ENCODE data around the gene GSTA4. TPM values are rescaled to one million over a fixed set of nuclear protein-coding genes. Genes with fewer than 3 reads are reported as not detected.
A peak's percentile ranks its signal among the peaks of the same experiment; 100 is the strongest.

GSTA4 gene
- total and polyA plus RNA-seq, 2 of the 13 experiments (the other 11 are each of a cell fraction or from before 2014, with no cell fraction given) = 34.1 to 53.6 TPM

- TF ChIP-seq IRF9 (CRISPR knock-in tag; IDR thresholded peaks at IDR 0.05; ENCODE audit: borderline replicate concordance) (peak; percentile 61), PHF21A (CRISPR knock-in tag; IDR thresholded peaks at IDR 0.05) (peak; percentile 90), HOXA5 (CRISPR knock-in tag; IDR thresholded peaks at IDR 0.05) (peak; percentile 88), ZNF564 (CRISPR knock-in tag; IDR thresholded peaks at IDR 0.05) (peak; percentile 21; the same call in 1 of the 2 replicates), CBX5 (CRISPR knock-in tag; IDR thresholded peaks at IDR 0.05; ENCODE audit: borderline replicate concordance) (peak; percentile 87; the same call in 1 of the 2 replicates), RBFOX2 (IDR thresholded peaks at IDR 0.05; ENCODE audit: low read depth, low read length) (peak; percentile 80), KDM4B (CRISPR knock-in tag; IDR thresholded peaks at IDR 0.05) (peak; percentile 65; the same call in 1 of the 2 replicates), XBP1 (CRISPR knock-in tag; IDR thresholded peaks at IDR 0.05) (peak; percentile 68; the same call in 1 of the 2 replicates), GLI4 (CRISPR knock-in tag; IDR thresholded peaks at IDR 0.05; ENCODE audit: borderline replicate concordance) (peak; percentile 0; the same call in 1 of the 2 replicates), MIER2 (CRISPR knock-in tag; IDR thresholded peaks at IDR 0.05) (peak; percentile 81), ZBTB25 (CRISPR knock-in tag; IDR thresholded peaks at IDR 0.05) (peak; percentile 86), ZNF850 (CRISPR knock-in tag; conservative IDR thresholded peaks at IDR 0.05) (0 out of 2 replicates have a peak, but pooled peaks have one; percentile 24), ERF (CRISPR knock-in tag; IDR thresholded peaks at IDR 0.05) (peak; percentile 56), TP53 (CRISPR knock-in tag; conservative IDR thresholded peaks at IDR 0.05) (peak; percentile 91), NCOR1 (IDR thresholded peaks at IDR 0.05; ENCODE audit: borderline replicate concordance, low read length) (peak; percentile 79)
- TF ChIP-seq, protein P1, sequence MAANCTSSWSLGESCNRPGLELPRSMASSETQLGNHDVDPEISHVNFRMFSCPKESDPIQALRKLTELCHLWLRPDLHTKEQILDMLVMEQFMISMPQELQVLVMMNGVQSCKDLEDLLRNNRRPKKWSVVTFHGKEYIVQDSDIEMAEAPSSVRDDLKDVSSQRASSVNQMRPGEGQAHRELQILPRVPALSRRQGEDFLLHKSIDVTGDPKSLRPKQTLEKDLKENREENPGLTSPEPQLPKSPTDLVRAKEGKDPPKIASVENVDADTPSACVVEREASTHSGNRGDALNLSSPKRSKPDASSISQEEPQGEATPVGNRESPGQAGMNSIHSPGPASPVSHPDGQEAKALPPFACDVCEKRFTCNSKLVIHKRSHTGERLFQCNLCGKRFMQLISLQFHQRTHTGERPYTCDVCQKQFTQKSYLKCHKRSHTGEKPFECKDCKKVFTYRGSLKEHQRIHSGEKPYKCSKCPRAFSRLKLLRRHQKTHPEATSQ (CRISPR knock-in tag; IDR thresholded peaks at IDR 0.05; ENCODE audit: borderline replicate concordance) = peak; percentile 94
- TF ChIP-seq, protein P2, sequence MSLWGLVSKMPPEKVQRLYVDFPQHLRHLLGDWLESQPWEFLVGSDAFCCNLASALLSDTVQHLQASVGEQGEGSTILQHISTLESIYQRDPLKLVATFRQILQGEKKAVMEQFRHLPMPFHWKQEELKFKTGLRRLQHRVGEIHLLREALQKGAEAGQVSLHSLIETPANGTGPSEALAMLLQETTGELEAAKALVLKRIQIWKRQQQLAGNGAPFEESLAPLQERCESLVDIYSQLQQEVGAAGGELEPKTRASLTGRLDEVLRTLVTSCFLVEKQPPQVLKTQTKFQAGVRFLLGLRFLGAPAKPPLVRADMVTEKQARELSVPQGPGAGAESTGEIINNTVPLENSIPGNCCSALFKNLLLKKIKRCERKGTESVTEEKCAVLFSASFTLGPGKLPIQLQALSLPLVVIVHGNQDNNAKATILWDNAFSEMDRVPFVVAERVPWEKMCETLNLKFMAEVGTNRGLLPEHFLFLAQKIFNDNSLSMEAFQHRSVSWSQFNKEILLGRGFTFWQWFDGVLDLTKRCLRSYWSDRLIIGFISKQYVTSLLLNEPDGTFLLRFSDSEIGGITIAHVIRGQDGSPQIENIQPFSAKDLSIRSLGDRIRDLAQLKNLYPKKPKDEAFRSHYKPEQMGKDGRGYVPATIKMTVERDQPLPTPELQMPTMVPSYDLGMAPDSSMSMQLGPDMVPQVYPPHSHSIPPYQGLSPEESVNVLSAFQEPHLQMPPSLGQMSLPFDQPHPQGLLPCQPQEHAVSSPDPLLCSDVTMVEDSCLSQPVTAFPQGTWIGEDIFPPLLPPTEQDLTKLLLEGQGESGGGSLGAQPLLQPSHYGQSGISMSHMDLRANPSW (CRISPR knock-in tag; IDR thresholded peaks at IDR 0.05; ENCODE audit: borderline replicate concordance) = peak; percentile 41; the same call in 1 of the 2 replicates
- TF ChIP-seq, protein P3, sequence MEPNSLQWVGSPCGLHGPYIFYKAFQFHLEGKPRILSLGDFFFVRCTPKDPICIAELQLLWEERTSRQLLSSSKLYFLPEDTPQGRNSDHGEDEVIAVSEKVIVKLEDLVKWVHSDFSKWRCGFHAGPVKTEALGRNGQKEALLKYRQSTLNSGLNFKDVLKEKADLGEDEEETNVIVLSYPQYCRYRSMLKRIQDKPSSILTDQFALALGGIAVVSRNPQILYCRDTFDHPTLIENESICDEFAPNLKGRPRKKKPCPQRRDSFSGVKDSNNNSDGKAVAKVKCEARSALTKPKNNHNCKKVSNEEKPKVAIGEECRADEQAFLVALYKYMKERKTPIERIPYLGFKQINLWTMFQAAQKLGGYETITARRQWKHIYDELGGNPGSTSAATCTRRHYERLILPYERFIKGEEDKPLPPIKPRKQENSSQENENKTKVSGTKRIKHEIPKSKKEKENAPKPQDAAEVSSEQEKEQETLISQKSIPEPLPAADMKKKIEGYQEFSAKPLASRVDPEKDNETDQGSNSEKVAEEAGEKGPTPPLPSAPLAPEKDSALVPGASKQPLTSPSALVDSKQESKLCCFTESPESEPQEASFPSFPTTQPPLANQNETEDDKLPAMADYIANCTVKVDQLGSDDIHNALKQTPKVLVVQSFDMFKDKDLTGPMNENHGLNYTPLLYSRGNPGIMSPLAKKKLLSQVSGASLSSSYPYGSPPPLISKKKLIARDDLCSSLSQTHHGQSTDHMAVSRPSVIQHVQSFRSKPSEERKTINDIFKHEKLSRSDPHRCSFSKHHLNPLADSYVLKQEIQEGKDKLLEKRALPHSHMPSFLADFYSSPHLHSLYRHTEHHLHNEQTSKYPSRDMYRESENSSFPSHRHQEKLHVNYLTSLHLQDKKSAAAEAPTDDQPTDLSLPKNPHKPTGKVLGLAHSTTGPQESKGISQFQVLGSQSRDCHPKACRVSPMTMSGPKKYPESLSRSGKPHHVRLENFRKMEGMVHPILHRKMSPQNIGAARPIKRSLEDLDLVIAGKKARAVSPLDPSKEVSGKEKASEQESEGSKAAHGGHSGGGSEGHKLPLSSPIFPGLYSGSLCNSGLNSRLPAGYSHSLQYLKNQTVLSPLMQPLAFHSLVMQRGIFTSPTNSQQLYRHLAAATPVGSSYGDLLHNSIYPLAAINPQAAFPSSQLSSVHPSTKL (CRISPR knock-in tag; IDR thresholded peaks at IDR 0.05) = peak; percentile 73
Observed at GRCh38 chr6:52995089-52995912, at the start of gene GSTA4 (continued).
